Peyer's patch (tissue), 4 donors: Measurements from ENCODE around the gene SERINC1. TPM values are rescaled to one million over a fixed set of nuclear protein-coding genes. Genes with fewer than 3 reads are reported as not detected.

Experiments
- DNase-seq, 3 donors: peaks; one replicate each; pipeline ENCODE4 v3.0.0-alpha.2; 2017 to 2019
- H3K27ac ChIP-seq, 4 donors: fragments of 200-600 bp; sonication (generic); one replicate each; pipeline ENCODE4 v1.5.1; 2016 to 2019
- H3K27me3 ChIP-seq, 2 donors: fragments of 200-600 bp; sonication (generic); one replicate each; pipeline ENCODE4 v1.5.1; 2019
- H3K36me3 ChIP-seq, 3 donors: fragments of 200-600 bp; sonication (generic); one replicate each; pipeline ENCODE4 v1.5.1; 2016 to 2019
- H3K4me1 ChIP-seq, 4 donors: fragments of 200-600 bp; sonication (generic); one replicate each; pipeline ENCODE4 v1.5.1; 2016 to 2019
- H3K4me3 ChIP-seq, 4 donors: fragments of 200-600 bp; sonication (generic); 1 replicate in 3 of 4; 2 replicates in 1 of 4; pipeline ENCODE4 v1.5.1; 2016 to 2019; ENCODE audit warnings: mild to moderate bottlenecking in 1 of 4
- H3K9me3 ChIP-seq, 4 donors: fragments of 200-600 bp; sonication (generic); one replicate each; pipeline ENCODE4 v1.5.1; 2016 to 2019; ENCODE audit warnings: mild to moderate bottlenecking in 1 of 4
- CTCF ChIP-seq, 6 experiments: fragments of 450-650 bp in 4 of 6; fragments of 200-600 bp in 2 of 6; sonication (generic) in 1 of 6; IDR thresholded peaks; one replicate each; pipeline ENCODE4 v1.5.1; 2017 to 2019; ENCODE audit warnings: antibody characterized with exemption in 6 of 6, mild to moderate bottlenecking in 3 of 6, moderate library complexity in 1 of 6
- POLR2A ChIP-seq, 2 donors: fragments of 450-650 bp; IDR thresholded peaks; one replicate each; pipeline ENCODE4 v1.5.1; 2017; ENCODE audit warnings: antibody characterized with exemption in 2 of 2, mild to moderate bottlenecking in 2 of 2, moderate library complexity in 2 of 2
- total RNA-seq, 4 donors: library from RNA; depleted of rRNA; stranded (reverse); fragments of >200 nt; gene quantifications; one replicate each; pipeline ENCODE4 v1.1.0, GENCODE V29; 2016

SERINC1 gene
- total RNA-seq, 4 donors from 2014 or later, result 50.3 to 115 (median 70.0) TPM

GRCh38 chr6:122408240-122408639 lies 63.4 kb downstream of the SERINC1 start:
- DNase-seq, result no peak
- Histone ChIP-seq H3K4me1 (no peaks in the 10 kb centered on the region), H3K27me3 (no peaks in the 10 kb centered on the region), H3K27ac (no peak overlapping the region), H3K36me3 (peaks cover 0 to 7% (median 0%) of the 10 kb centered on the region in 3 donors), H3K9me3 (no peaks in the 10 kb centered on the region), H3K4me3 (no peak overlapping the region)
- TF ChIP-seq POLR2A (IDR thresholded peaks at IDR 0.05) (no peak), CTCF (IDR thresholded peaks at IDR 0.05) (no peak)

- H3K4me3 ChIP-seq, result no peak overlapping the region
- H3K27me3 ChIP-seq, result no peaks in the 10 kb centered on the region
- no peaks in the 10 kb centered on the region for H3K9me3 ChIP-seq
- no peak for DNase-seq
- TF ChIP-seq POLR2A (IDR thresholded peaks at IDR 0.05) (no peak), CTCF (IDR thresholded peaks at IDR 0.05) (no peak)
- H3K36me3 ChIP-seq, result peaks cover 0 to 4% (median 0%) of the 10 kb centered on the region in 3 donors
- H3K27ac ChIP-seq, result no peak overlapping the region
- H3K4me1 ChIP-seq, result no peaks in the 10 kb centered on the region
Measured at GRCh38 chr6:122407712-122408111, 63.9 kb downstream of the SERINC1 start.

- TF ChIP-seq POLR2A (IDR thresholded peaks at IDR 0.05), result no peak
- TF ChIP-seq CTCF (IDR thresholded peaks at IDR 0.05), result no peak
- Histone ChIP-seq H3K36me3 (no peaks in the 10 kb centered on the region), H3K9me3 (no peaks in the 10 kb centered on the region), H3K27ac (no peak overlapping the region), H3K4me3 (no peak overlapping the region), H3K4me1 (peaks cover 0 to 1% (median 0%) of the 10 kb centered on the region in 4 donors), H3K27me3 (no peaks in the 10 kb centered on the region)
- no peak for DNase-seq
Measured at GRCh38 chr6:122406187-122406586, 65.4 kb downstream of the SERINC1 start.

GRCh38 chr6:122405417-122405816 lies 66.2 kb downstream of the SERINC1 start:
- Histone ChIP-seq H3K27ac (no peak overlapping the region), H3K27me3 (no peaks in the 10 kb centered on the region), H3K9me3 (no peaks in the 10 kb centered on the region), H3K36me3 (no peaks in the 10 kb centered on the region), H3K4me3 (no peak overlapping the region), H3K4me1 (peaks cover 0 to 9% (median 2%) of the 10 kb centered on the region in 4 donors)
- TF ChIP-seq CTCF (IDR thresholded peaks at IDR 0.05) (no peak), POLR2A (IDR thresholded peaks at IDR 0.05) (no peak)
- DNase-seq, result no peak

GRCh38 chr6:122404444-122404843 lies 67.2 kb downstream of the SERINC1 start:
- no peaks in the 10 kb centered on the region for H3K36me3 ChIP-seq
- TF ChIP-seq POLR2A (IDR thresholded peaks at IDR 0.05) (no peak), CTCF (IDR thresholded peaks at IDR 0.05) (no peak)
- peaks cover 0 to 10% (median 2%) of the 10 kb centered on the region in 4 donors for H3K4me1 ChIP-seq
- H3K27me3 ChIP-seq, result no peaks in the 10 kb centered on the region
- DNase-seq, result no peak
- H3K27ac ChIP-seq, result no peak overlapping the region
- no peaks in the 10 kb centered on the region for H3K9me3 ChIP-seq
- H3K4me3 ChIP-seq, result no peak overlapping the region

- Histone ChIP-seq H3K4me1 (peaks cover 0 to 10% (median 2%) of the 10 kb centered on the region in 4 donors), H3K27ac (no peak overlapping the region), H3K9me3 (no peaks in the 10 kb centered on the region), H3K36me3 (no peaks in the 10 kb centered on the region), H3K27me3 (no peaks in the 10 kb centered on the region), H3K4me3 (no peak overlapping the region)
- no peak for DNase-seq
- TF ChIP-seq CTCF (IDR thresholded peaks at IDR 0.05) (no peak), POLR2A (IDR thresholded peaks at IDR 0.05) (no peak)
Measured at GRCh38 chr6:122401104-122401503, 70.5 kb downstream of the SERINC1 start.
